Measurements from ENCODE around the gene USP24.
"Not testable (repeated sequence)": the region's sequence is repeated elsewhere in the genome, so short reads cannot be mapped to it uniquely, and the experiment has no call there.

Gene USP24

GRCh38 chr1:55196433-55197035, 18.6 kb downstream of the USP24 start:
- peak; percentile 85 for DNase-seq

- DNase-seq, result peak; percentile 68
These were observed 19.5 kb downstream of the USP24 start for GRCh38 chr1:55195521-55196233.

DNA sequence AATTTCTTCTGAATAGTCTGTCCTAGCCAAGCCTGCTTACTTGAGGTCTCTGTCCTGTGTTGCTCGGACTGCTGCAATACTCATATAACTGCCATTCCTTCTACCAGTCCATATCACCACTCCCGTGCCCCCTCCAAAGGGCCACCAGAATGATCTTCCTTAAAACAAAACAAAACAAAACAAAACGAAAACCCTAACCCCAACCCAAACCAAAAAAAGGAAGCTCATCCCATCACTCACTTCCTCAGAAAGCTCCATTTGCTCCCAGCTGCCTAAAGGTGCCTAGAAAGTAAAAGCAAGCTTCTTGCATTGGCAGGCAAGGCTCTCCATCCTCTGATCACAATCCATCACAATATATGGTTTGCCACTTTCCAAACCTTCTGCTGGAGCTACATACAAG, 20.3 kb downstream of the USP24 start:
- DNase-seq, result no peak

DNA sequence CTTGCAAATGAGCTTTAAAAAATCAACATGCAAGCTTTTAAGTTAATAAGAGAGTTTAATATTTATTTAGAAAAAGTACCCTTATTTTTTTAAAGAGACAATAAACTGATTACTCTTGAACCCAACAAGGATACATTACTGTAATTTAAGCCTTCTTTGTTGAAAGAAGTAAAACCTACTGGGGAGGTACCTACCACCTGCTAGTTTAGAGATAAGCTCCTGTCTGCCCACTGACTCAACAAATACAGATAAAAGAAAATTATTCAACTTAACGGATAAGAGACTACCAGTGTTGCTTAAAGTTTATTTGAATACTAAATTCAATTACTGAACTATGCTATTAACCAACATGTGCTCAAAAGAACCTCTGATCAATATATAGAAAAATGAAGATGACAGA, 23.1 kb downstream of the USP24 start:
- DNase-seq, result peak; percentile 67

- not testable (repeated sequence) for DNase-seq
These were observed 23.8 kb downstream of the USP24 start for GRCh38 chr1:55191219-55191952.

GRCh38 chr1:55190109-55190508, 25.1 kb downstream of the USP24 start:
- DNase-seq, result peak; percentile 89

GRCh38 chr1:55188909-55189308, 26.3 kb downstream of the USP24 start:
- no peak for DNase-seq

DNA sequence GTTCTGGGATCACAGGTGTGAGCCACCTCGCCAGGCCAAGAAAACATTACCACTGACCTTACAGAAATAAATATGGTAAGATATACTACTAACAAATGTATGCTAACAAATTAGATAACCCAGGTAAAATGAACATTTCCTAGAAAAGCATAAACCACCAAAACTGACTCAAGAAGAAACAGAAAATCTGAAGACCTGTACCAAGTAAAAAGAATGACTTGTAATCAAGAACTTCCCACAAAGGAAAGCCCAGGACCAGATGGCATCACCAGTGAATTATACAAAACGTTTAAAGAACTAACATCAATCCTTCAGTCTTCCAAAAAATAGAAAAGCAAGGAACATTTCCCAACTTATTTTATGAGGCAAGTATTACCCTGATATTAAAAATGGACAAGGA, 29.3 kb downstream of the USP24 start:
- DNase-seq, result no peak

DNA sequence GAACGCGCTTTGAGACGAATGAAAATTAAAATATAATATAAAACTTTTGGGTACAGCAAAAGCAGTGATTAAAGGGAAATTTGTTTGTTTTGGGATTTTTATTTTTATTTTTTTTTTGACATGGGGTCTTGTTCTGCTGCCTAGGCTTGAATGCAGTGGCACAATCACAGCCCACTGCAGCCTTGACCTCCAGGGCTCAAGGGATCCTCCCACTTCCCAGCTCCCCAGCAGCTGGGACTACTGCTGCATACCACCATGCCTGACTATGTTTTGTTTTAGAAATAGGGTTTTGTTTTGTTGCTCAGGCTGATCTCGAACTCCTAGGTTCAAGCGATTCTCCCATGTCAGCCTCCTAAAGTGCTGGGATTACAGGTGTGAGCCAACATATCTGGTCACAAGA, 30.3 kb downstream of the USP24 start:
- no peak for DNase-seq

DNA sequence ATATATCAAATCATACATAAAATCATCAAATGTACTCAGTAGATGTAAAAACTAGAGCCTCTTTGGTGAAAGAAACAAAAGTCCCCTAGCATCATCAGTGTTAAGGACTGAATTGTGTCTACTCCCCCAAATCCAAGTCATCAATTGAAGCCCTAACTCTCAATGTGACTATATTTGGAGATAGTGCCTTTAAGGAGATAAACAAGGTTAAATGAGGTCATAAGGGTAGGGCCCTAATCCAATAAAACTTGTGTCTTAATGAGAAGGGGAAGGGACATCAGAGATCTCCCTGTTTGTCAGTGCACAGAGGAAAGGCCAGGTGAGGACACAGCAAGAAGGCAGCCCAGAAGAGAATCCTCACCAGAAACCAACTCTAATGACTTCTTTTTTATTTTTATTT, 33.5 kb downstream of the USP24 start:
- DNase-seq, result peak; percentile 49

DNA sequence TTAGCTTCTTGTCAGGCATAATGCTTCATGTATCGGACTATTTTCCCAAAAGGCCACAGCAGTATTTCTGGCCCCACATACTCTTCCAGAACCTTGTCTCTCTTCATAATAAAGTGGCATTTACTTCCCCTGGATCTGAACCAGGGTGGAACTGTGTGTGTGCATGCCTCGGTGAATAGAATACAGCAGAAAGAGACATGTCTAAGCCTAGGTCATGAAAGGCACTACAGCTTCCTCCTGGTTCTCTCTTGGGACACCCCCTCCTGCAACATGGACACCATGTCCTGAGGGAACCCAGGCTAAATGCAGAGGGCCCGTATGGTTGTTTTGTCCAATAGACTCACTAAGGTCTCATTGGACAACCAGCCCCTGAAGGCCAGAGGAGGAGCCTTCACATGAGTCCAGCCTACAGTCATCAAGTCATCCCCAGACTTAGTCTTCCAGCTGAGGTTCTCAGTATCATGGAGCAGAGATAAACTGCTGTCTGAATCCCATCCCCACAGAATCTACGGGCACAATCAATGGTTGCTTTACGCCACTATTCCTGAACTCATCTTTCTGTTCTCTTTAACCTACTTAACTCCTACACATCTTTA, 35.0 kb downstream of the USP24 start:
- DNase-seq, result no peak

GRCh38 chr1:55179177-55179835, 35.9 kb downstream of the USP24 start:
- DNase-seq, result peak; percentile 92

GRCh38 chr1:55172687-55173086, 42.5 kb downstream of the USP24 start:
- no peak for DNase-seq

GRCh38 chr1:55172272-55172671, 42.9 kb downstream of the USP24 start:
- DNase-seq, result no peak

GRCh38 chr1:55171694-55172093, 43.5 kb downstream of the USP24 start:
- DNase-seq, result no peak

GRCh38 chr1:55170426-55170825, 44.7 kb downstream of the USP24 start:
- no peak for DNase-seq

DNA sequence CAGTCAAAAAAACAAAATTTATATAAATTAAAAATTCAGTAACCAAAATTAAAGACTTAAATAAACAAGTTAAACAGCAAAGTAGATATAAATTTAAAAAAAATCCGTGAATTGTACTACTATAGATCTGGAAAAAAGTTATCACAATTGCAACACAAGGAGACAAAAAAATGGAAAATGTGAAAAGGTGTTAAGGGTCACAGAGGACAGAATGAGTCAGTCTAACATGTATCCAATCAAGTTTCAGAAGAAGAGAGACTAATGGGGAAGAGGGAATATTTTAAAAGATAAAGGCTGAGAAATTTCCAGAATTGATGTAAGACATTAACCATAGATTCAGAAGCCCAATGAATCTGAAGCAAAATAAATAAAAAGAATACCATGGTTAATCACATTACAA, 46.0 kb downstream of the USP24 start:
- no peak for DNase-seq

GRCh38 chr1:55168353-55168752, 46.8 kb downstream of the USP24 start:
- no peak for DNase-seq

GRCh38 chr1:55167224-55167871, 47.8 kb downstream of the USP24 start:
- DNase-seq, result no peak

DNA sequence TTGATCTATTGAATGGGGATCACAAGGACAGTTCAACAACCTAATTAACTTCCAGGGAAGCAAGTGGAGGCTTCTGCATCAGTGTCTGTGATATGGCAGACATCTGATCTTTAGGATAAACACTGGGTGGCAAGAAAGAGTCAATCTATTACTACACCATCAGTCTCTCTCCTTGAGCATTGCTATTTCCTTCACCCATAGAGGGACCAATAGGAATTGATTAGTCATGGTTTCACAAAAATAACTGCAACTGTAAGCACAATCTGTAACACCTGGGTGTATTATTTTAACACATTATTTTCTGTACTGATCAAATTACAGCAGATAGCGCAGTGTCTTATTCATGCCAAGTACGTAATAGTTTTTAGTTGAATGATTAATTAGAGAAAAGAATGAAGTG, 50.3 kb downstream of the USP24 start:
- DNase-seq, result no peak

GRCh38 chr1:55159571-55159970, 55.6 kb downstream of the USP24 start:
- peak; percentile 31 for DNase-seq

- DNase-seq, result no peak
These were observed 58.6 kb downstream of the USP24 start for GRCh38 chr1:55156608-55157007.

- DNase-seq, result no peak
These were observed 59.1 kb downstream of the USP24 start for GRCh38 chr1:55156093-55156492.

Measured in hematopoietic multipotent progenitor cell treated with erythropoietin and hydrocortisone succinate and interleukin-3 and kit ligand, for 4 days (in vitro differentiated cells).